GM23338 (cell line): ENCODE measurements around the gene SYTL1. TPM values are rescaled to one million over a fixed set of nuclear protein-coding genes. Genes with fewer than 3 reads are reported as not detected.
A peak's percentile ranks its signal among the peaks of the same experiment; 100 is the strongest.

ENCODE experiments used
- ATAC-seq: fragments of 200-7000 bp; cut with Tn5 transposase; 3 replicates; pipeline ENCODE4 v1.9.1; 2020
- DNase-seq: peaks from one replicate; pipeline ENCODE4 v3.0.0-alpha.2; 2015; ENCODE audit warnings: low spot score
- H2AFZ ChIP-seq: fragments of 200-600 bp; sonication (generic); 2 replicates; pipeline ENCODE4 v1.8.0; 2016; ENCODE audit warnings: antibody characterized with exemption, mild to moderate bottlenecking, moderate library complexity
- H3F3A ChIP-seq: fragments of 200-600 bp; sonication (generic); replicated peaks from 2 replicates; pipeline ENCODE4 v1.8.0; 2017; ENCODE audit warnings: antibody characterized with exemption, mixed run types, low read depth
- H3K27ac ChIP-seq: fragments of 200-600 bp; sonication (generic); 2 replicates; pipeline ENCODE4 v1.6.1; 2016; ENCODE audit warnings: low read depth
- H3K27me3 ChIP-seq: fragments of 200-600 bp; sonication (generic); 2 replicates; pipeline ENCODE4 v1.8.0; 2016; ENCODE audit warnings: mild to moderate bottlenecking, mixed run types, moderate library complexity; ENCODE audit not compliant: insufficient read depth
- H3K36me3 ChIP-seq: fragments of 200-600 bp; sonication (generic); 2 replicates; pipeline ENCODE4 v1.8.0; 2016; ENCODE audit warnings: mild to moderate bottlenecking; ENCODE audit not compliant: insufficient read depth
- H3K4me1 ChIP-seq: fragments of 200-600 bp; sonication (generic); 2 replicates; pipeline ENCODE4 v1.8.0; 2016; ENCODE audit warnings: mild to moderate bottlenecking, moderate library complexity; ENCODE audit not compliant: insufficient read depth
- H3K4me2 ChIP-seq: fragments of 200-600 bp; sonication (generic); 2 replicates; pipeline ENCODE4 v1.7.1; 2017; ENCODE audit warnings: mixed run types
- H3K4me3 ChIP-seq: fragments of 200-600 bp; sonication (generic); 2 replicates; pipeline ENCODE4 v1.6.1; 2016; ENCODE audit warnings: mixed run types
- H3K79me2 ChIP-seq: fragments of 200-600 bp; sonication (generic); replicated peaks from 2 replicates; pipeline ENCODE4 v1.8.0; 2017; ENCODE audit warnings: mild to moderate bottlenecking; ENCODE audit not compliant: insufficient read depth
- H3K9me2 ChIP-seq: fragments of 200-600 bp; sonication (generic); 2 replicates; pipeline ENCODE4 v1.8.0; 2017; ENCODE audit not compliant: insufficient read depth
- H4K20me1 ChIP-seq: fragments of 200-600 bp; sonication (generic); replicated peaks from 2 replicates; pipeline ENCODE4 v1.8.0; 2017; ENCODE audit warnings: mild to moderate bottlenecking; ENCODE audit not compliant: insufficient read depth
- H3K27ac Mint-ChIP-seq: 2 replicates; pipeline ENCODE4 v1.8.0; 2020; ENCODE audit warnings: inconsistent platforms, mild to moderate bottlenecking, moderate library complexity, mixed read lengths
- H3K27me3 Mint-ChIP-seq: 3 replicates; pipeline ENCODE4 v1.8.0; 2022; ENCODE audit warnings: low read depth, mild to moderate bottlenecking, moderate library complexity, mixed read lengths, inconsistent platforms; ENCODE audit not compliant: insufficient read depth, poor library complexity
- H3K36me3 Mint-ChIP-seq: 3 replicates; pipeline ENCODE4 v1.8.0; 2021; ENCODE audit warnings: low read depth, mild to moderate bottlenecking, inconsistent platforms, moderate library complexity, mixed read lengths
- H3K4me1 Mint-ChIP-seq: 3 replicates; pipeline ENCODE4 v1.8.0; 2020; ENCODE audit warnings: mild to moderate bottlenecking, inconsistent platforms, mixed read lengths
- H3K4me3 Mint-ChIP-seq: 3 replicates; pipeline ENCODE4 v1.8.0; 2021; ENCODE audit warnings: moderate library complexity, mild to moderate bottlenecking, inconsistent platforms, mixed read lengths
- H3K9me3 Mint-ChIP-seq: 3 replicates; pipeline ENCODE4 v1.8.0; 2020; ENCODE audit warnings: moderate library complexity, mild to moderate bottlenecking, inconsistent platforms, mixed read lengths
- CREB1 ChIP-seq: fragments of 250-450 bp; sonication (Bioruptor Pico); IDR thresholded peaks from 2 replicates; pipeline ENCODE4 v1.5.0; 2020; ENCODE audit warnings: low read depth, mild to moderate bottlenecking, moderate library complexity
- EZH2 ChIP-seq: fragments of 200-600 bp; sonication (generic); IDR thresholded peaks from one replicate; pipeline ENCODE4 v1.8.0; 2017; ENCODE audit warnings: antibody characterized with exemption, mild to moderate bottlenecking, low read depth; ENCODE audit not compliant: unreplicated experiment
- EZH2phosphoT487 ChIP-seq: fragments of 200-600 bp; sonication (generic); IDR thresholded peaks from one replicate; pipeline ENCODE4 v1.8.1; 2018; ENCODE audit warnings: antibody characterized with exemption; ENCODE audit not compliant: unreplicated experiment
- NANOG ChIP-seq: IDR thresholded peaks from 2 replicates; pipeline ENCODE4 v1.6.1; 2016; ENCODE audit warnings: antibody characterized with exemption, borderline replicate concordance
- POLR2AphosphoS5 ChIP-seq: IDR thresholded peaks from 2 replicates; pipeline ENCODE4 v1.6.1; 2016; ENCODE audit warnings: antibody characterized with exemption, low read depth
- REST ChIP-seq: IDR thresholded peaks from one replicate; pipeline ENCODE4 v1.6.1; 2018; ENCODE audit warnings: antibody characterized with exemption; ENCODE audit not compliant: unreplicated experiment
- STAT1 ChIP-seq: IDR thresholded peaks from one replicate; pipeline ENCODE4 v1.6.1; 2016; ENCODE audit warnings: antibody characterized with exemption; ENCODE audit not compliant: unreplicated experiment
- ZNF114 ChIP-seq: fragments of 250-450 bp; sonication (Bioruptor Pico); IDR thresholded peaks from 2 replicates; pipeline ENCODE4 v1.5.0; 2020; ENCODE audit warnings: mild to moderate bottlenecking, moderate library complexity
- ZNF331 ChIP-seq: fragments of 250-450 bp; sonication (Bioruptor Pico); IDR thresholded peaks from 2 replicates; pipeline ENCODE4 v1.5.0; 2020; ENCODE audit warnings: low read depth, mild to moderate bottlenecking, moderate library complexity
- polyA plus RNA-seq: library from polyadenylated mRNA; unstranded; fragments of >200 nt; fragmentation: Nextera tagmentation; extraction: Ambion mirVana; gene quantifications from 2 replicates; pipeline ENCODE4 v1.2.1, GENCODE V29; 2016
- total RNA-seq: library from RNA; depleted of rRNA; stranded (reverse); fragments of >200 nt; shearing (Covaris generic); gene quantifications from 2 replicates; pipeline ENCODE4 v1.2.3, GENCODE V29; 2014
- TF ChIP-seq, protein P1 (sequence below): IDR thresholded peaks from 2 replicates; pipeline ENCODE4 v1.6.1; 2016; ENCODE audit warnings: antibody characterized with exemption
- TF ChIP-seq, protein P2 (sequence below), 2 experiments: fragments of 200-600 bp in 1 of 2; sonication (generic) in 1 of 2; conservative IDR thresholded peaks; 2 replicates each; pipeline versions ENCODE4 v1.5.1 to v1.6.1; 2016 to 2017; ENCODE audit warnings: antibody characterized with exemption in 2 of 2, low read depth in 2 of 2, mild to moderate bottlenecking in 2 of 2, moderate library complexity in 1 of 2
- TF ChIP-seq, protein P3 (sequence below): fragments of 250-450 bp; sonication (Bioruptor Pico); IDR thresholded peaks from 2 replicates; pipeline ENCODE4 v1.5.0; 2020; ENCODE audit warnings: mild to moderate bottlenecking, moderate library complexity

Gene SYTL1
- total and polyA plus RNA-seq, 2 experiments from 2014 or later: 4.9 to 12.3 TPM

- H3K9me2 ChIP-seq: no peaks in the 10 kb centered on the region
- H3K27me3 Mint-ChIP-seq: peaks cover 36% of the 10 kb centered on the region
- no peak overlapping the region for H3K27ac ChIP-seq
- no peak overlapping the region for H3K27ac Mint-ChIP-seq
- H3K4me3 ChIP-seq: no peak overlapping the region
- peaks cover 33% of the 10 kb centered on the region for H3K27me3 ChIP-seq
- ATAC-seq (no peak), DNase-seq (no peak)
- no peak overlapping the region for H2AFZ ChIP-seq
- no peaks in the 10 kb centered on the region for H3K36me3 ChIP-seq
- no peak for TF ChIP-seq ZNF331
- no peak for TF ChIP-seq STAT1
- no peak for TF ChIP-seq NANOG
- TF ChIP-seq, protein P1, sequence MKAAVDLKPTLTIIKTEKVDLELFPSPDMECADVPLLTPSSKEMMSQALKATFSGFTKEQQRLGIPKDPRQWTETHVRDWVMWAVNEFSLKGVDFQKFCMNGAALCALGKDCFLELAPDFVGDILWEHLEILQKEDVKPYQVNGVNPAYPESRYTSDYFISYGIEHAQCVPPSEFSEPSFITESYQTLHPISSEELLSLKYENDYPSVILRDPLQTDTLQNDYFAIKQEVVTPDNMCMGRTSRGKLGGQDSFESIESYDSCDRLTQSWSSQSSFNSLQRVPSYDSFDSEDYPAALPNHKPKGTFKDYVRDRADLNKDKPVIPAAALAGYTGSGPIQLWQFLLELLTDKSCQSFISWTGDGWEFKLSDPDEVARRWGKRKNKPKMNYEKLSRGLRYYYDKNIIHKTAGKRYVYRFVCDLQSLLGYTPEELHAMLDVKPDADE: no peak
- no peak for TF ChIP-seq ZNF114 (CRISPR knock-in tag)
- TF ChIP-seq EZH2phosphoT487: no peak
- TF ChIP-seq, protein P2, sequence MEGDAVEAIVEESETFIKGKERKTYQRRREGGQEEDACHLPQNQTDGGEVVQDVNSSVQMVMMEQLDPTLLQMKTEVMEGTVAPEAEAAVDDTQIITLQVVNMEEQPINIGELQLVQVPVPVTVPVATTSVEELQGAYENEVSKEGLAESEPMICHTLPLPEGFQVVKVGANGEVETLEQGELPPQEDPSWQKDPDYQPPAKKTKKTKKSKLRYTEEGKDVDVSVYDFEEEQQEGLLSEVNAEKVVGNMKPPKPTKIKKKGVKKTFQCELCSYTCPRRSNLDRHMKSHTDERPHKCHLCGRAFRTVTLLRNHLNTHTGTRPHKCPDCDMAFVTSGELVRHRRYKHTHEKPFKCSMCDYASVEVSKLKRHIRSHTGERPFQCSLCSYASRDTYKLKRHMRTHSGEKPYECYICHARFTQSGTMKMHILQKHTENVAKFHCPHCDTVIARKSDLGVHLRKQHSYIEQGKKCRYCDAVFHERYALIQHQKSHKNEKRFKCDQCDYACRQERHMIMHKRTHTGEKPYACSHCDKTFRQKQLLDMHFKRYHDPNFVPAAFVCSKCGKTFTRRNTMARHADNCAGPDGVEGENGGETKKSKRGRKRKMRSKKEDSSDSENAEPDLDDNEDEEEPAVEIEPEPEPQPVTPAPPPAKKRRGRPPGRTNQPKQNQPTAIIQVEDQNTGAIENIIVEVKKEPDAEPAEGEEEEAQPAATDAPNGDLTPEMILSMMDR (conservative IDR thresholded peaks at IDR 0.05; ENCODE audit: low read depth in 2 of 2): no peak
- no peak for TF ChIP-seq EZH2
- TF ChIP-seq CREB1 (CRISPR knock-in tag): no peak
- TF ChIP-seq, protein P3, sequence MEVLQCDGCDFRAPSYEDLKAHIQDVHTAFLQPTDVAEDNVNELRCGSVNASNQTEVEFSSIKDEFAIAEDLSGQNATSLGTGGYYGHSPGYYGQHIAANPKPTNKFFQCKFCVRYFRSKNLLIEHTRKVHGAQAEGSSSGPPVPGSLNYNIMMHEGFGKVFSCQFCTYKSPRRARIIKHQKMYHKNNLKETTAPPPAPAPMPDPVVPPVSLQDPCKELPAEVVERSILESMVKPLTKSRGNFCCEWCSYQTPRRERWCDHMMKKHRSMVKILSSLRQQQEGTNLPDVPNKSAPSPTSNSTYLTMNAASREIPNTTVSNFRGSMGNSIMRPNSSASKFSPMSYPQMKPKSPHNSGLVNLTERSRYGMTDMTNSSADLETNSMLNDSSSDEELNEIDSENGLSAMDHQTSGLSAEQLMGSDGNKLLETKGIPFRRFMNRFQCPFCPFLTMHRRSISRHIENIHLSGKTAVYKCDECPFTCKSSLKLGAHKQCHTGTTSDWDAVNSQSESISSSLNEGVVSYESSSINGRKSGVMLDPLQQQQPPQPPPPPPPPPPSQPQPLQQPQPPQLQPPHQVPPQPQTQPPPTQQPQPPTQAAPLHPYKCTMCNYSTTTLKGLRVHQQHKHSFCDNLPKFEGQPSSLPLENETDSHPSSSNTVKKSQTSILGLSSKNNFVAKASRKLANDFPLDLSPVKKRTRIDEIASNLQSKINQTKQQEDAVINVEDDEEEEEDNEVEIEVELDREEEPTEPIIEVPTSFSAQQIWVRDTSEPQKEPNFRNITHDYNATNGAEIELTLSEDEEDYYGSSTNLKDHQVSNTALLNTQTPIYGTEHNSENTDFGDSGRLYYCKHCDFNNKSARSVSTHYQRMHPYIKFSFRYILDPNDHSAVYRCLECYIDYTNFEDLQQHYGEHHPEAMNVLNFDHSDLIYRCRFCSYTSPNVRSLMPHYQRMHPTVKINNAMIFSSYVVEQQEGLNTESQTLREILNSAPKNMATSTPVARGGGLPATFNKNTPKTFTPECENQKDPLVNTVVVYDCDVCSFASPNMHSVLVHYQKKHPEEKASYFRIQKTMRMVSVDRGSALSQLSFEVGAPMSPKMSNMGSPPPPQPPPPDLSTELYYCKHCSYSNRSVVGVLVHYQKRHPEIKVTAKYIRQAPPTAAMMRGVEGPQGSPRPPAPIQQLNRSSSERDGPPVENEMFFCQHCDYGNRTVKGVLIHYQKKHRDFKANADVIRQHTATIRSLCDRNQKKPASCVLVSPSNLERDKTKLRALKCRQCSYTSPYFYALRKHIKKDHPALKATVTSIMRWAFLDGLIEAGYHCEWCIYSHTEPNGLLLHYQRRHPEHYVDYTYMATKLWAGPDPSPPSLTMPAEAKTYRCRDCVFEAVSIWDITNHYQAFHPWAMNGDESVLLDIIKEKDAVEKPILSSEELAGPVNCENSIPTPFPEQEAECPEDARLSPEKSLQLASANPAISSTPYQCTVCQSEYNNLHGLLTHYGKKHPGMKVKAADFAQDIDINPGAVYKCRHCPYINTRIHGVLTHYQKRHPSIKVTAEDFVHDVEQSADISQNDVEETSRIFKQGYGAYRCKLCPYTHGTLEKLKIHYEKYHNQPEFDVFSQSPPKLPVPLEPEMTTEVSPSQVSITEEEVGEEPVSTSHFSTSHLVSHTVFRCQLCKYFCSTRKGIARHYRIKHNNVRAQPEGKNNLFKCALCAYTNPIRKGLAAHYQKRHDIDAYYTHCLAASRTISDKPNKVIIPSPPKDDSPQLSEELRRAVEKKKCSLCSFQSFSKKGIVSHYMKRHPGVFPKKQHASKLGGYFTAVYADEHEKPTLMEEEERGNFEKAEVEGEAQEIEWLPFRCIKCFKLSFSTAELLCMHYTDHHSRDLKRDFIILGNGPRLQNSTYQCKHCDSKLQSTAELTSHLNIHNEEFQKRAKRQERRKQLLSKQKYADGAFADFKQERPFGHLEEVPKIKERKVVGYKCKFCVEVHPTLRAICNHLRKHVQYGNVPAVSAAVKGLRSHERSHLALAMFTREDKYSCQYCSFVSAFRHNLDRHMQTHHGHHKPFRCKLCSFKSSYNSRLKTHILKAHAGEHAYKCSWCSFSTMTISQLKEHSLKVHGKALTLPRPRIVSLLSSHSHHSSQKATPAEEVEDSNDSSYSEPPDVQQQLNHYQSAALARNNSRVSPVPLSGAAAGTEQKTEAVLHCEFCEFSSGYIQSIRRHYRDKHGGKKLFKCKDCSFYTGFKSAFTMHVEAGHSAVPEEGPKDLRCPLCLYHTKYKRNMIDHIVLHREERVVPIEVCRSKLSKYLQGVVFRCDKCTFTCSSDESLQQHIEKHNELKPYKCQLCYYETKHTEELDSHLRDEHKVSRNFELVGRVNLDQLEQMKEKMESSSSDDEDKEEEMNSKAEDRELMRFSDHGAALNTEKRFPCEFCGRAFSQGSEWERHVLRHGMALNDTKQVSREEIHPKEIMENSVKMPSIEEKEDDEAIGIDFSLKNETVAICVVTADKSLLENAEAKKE (CRISPR knock-in tag): no peak
- no peak for TF ChIP-seq REST
- TF ChIP-seq POLR2AphosphoS5: no peak
- H3K4me1 Mint-ChIP-seq: peaks cover 32% of the 10 kb centered on the region
- peaks cover 17% of the 10 kb centered on the region; the same call in 1 of the 2 replicates for H3F3A ChIP-seq
- H4K20me1 ChIP-seq: no peaks in the 10 kb centered on the region
- H3K4me2 ChIP-seq: no peak overlapping the region
- H3K4me3 Mint-ChIP-seq: peak overlapping the region; percentile 3; the same call in 1 of the 3 replicates
- no peaks in the 10 kb centered on the region for H3K9me3 Mint-ChIP-seq
- no peaks in the 10 kb centered on the region for H3K36me3 Mint-ChIP-seq
- no peaks in the 10 kb centered on the region for H3K79me2 ChIP-seq
- peaks cover 24% of the 10 kb centered on the region for H3K4me1 ChIP-seq
Observed at GRCh38 chr1:27363766-27364695, 22.2 kb downstream of the SYTL1 start.
